Calu3 (cell line): ENCODE measurements around the gene SP6. TPM values are rescaled to one million over a fixed set of nuclear protein-coding genes. Genes with fewer than 3 reads are reported as not detected.

Experiments
- BruUV-seq: library from RNA; stranded (reverse); fragments of 400-500 nt; replicated peaks from 2 replicates; lab custom pipeline; 2021; lab: Mats Ljungman, UMichigan
- CTCF ChIA-PET: fragments of 300-600 bp; sonication (Branson Sonifier 250); formaldehyde crosslinking; loops from one replicate; lab custom pipeline; 2022; ENCODE audit warnings: antibody characterized with exemption; lab: Charles Lee
- DNase-seq: peaks from one replicate; pipeline ENCODE4 v3.0.0; 2022
- H3K27ac Mint-ChIP-seq: one replicate; pipeline ENCODE4 v1.8.0; 2022; ENCODE audit warnings: mixed read lengths; ENCODE audit not compliant: unreplicated experiment
- H3K27me3 Mint-ChIP-seq: one replicate; pipeline ENCODE4 v1.8.0; 2022; ENCODE audit warnings: mixed read lengths; ENCODE audit not compliant: unreplicated experiment
- H3K36me3 Mint-ChIP-seq: one replicate; pipeline ENCODE4 v1.8.0; 2022; ENCODE audit warnings: mild to moderate bottlenecking, moderate library complexity, mixed read lengths; ENCODE audit not compliant: insufficient read depth, unreplicated experiment
- H3K4me1 Mint-ChIP-seq: one replicate; pipeline ENCODE4 v1.8.0; 2022; ENCODE audit warnings: mild to moderate bottlenecking, low read depth, mixed read lengths; ENCODE audit not compliant: unreplicated experiment
- H3K4me3 Mint-ChIP-seq: one replicate; pipeline ENCODE4 v1.8.0; 2022; ENCODE audit warnings: mild to moderate bottlenecking, low read depth, moderate library complexity, mixed read lengths; ENCODE audit not compliant: unreplicated experiment
- H3K9me3 Mint-ChIP-seq: one replicate; pipeline ENCODE4 v1.8.0; 2022; ENCODE audit warnings: low read depth, mixed read lengths; ENCODE audit not compliant: unreplicated experiment
- intact Hi-C: fragments of 100-400 bp; cut with micrococcal nuclease; formaldehyde crosslinking; loops from one replicate; pipeline ENCODE4 v1.10.0; 2022; ENCODE audit not compliant: unreplicated experiment
- total RNA-seq: library from RNA; stranded (reverse); gene quantifications from 2 replicates; pipeline ENCODE4 v1.2.3, GENCODE V29; 2022
- TF ChIP-seq, protein P1 (sequence below): fragments of 200-600 bp; IDR thresholded peaks from one replicate; pipeline ENCODE4 v1.8.0; 2022; ENCODE audit warnings: antibody characterized with exemption; ENCODE audit not compliant: unreplicated experiment

SP6 gene
- total RNA-seq, 1 experiment from 2014 or later, result 1.1 TPM

- Mint-ChIP-seq H3K4me3 (no peak overlapping the region), H3K4me1 (peaks cover 10% of the 10 kb centered on the region), H3K27ac (no peak overlapping the region), H3K27me3 (peaks cover 89% of the 10 kb centered on the region), H3K36me3 (no peaks in the 10 kb centered on the region), H3K9me3 (no peaks in the 10 kb centered on the region)
- CTCF ChIA-PET, result interaction anchor here (1.1 kb wide), 1 partner anchor 12 kb away, joined by 3 read pairs; no protein-coding TSS in a partner anchor
- DNase-seq, result no peak
- TF ChIP-seq, protein P1, sequence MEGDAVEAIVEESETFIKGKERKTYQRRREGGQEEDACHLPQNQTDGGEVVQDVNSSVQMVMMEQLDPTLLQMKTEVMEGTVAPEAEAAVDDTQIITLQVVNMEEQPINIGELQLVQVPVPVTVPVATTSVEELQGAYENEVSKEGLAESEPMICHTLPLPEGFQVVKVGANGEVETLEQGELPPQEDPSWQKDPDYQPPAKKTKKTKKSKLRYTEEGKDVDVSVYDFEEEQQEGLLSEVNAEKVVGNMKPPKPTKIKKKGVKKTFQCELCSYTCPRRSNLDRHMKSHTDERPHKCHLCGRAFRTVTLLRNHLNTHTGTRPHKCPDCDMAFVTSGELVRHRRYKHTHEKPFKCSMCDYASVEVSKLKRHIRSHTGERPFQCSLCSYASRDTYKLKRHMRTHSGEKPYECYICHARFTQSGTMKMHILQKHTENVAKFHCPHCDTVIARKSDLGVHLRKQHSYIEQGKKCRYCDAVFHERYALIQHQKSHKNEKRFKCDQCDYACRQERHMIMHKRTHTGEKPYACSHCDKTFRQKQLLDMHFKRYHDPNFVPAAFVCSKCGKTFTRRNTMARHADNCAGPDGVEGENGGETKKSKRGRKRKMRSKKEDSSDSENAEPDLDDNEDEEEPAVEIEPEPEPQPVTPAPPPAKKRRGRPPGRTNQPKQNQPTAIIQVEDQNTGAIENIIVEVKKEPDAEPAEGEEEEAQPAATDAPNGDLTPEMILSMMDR, result no peak
- intact Hi-C loops, result no loop called here
- BruUV-seq, result no TSS peak
Observed at GRCh38 chr17:47856830-47857229, 5.9 kb upstream of the SP6 start.

DNA sequence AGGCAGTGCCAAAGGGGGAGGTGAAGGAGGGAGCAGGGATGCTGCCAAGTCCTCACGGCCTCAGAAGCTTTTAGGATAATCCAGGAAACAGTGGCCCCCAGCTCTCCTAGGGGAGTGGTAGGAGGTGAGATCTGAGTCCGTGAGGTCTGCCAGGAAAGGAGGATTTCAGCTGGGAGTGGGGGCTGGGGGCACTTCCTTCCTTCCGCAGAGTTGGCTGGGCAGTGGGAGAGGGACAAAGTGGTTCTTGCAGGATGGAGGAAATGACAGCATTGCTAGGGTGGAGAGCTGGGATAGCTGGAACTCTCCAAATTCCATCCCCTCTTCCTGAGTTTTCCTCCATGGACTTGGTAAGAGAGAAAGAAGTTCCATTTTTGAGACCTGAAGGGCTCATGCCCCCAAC is 4.8 kb upstream of the SP6 start:
- CTCF ChIA-PET, result interaction anchor here (1.0 kb wide), 1 partner anchor 15 kb away, joined by 3 read pairs; the partner anchor contains the start of gene SCRN2
- TF ChIP-seq, protein P1, result no peak
- Mint-ChIP-seq H3K27me3 (peaks cover 94% of the 10 kb centered on the region), H3K4me3 (no peak overlapping the region), H3K36me3 (peaks cover 5% of the 10 kb centered on the region), H3K4me1 (peaks cover 15% of the 10 kb centered on the region), H3K9me3 (no peaks in the 10 kb centered on the region), H3K27ac (no peak overlapping the region)
- BruUV-seq, result no TSS peak
- intact Hi-C loops, result no loop called here
- no peak for DNase-seq

DNA sequence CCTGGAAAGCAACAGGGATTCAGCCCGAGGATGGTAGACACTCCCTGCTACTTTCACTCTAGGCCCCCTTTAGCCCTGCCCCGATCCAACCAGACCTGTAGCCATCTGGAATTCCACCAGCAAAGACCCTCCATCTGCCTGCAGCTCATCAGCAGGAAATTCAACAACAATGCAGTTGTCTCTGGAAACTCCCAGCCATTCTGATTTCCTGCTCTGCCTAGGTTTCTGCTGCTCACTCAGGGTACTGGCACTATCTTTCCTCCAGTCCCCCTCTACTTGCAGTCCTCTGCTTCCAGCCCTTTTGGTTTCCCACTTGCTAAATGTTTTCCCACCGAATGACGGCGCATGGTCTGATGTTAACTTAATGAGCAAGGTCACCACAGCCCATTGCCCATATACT is 2.7 kb upstream of the SP6 start:
- intact Hi-C loops, result no loop called here
- peaks cover 8% of the 10 kb centered on the region for H3K36me3 Mint-ChIP-seq
- H3K4me3 Mint-ChIP-seq, result no peak overlapping the region
- BruUV-seq, result no TSS peak
- no peak for DNase-seq
- H3K27me3 Mint-ChIP-seq, result peaks cover 89% of the 10 kb centered on the region
- H3K27ac Mint-ChIP-seq, result no peak overlapping the region
- H3K9me3 Mint-ChIP-seq, result no peaks in the 10 kb centered on the region
- CTCF ChIA-PET, result interaction anchor here (0.9 kb wide), 1 partner anchor 11 kb away, joined by 3 read pairs; no protein-coding TSS in a partner anchor
- TF ChIP-seq, protein P1, result no peak
- H3K4me1 Mint-ChIP-seq, result peaks cover 22% of the 10 kb centered on the region

GRCh38 chr17:47852113-47852949 is 1.4 kb upstream of the SP6 start:
- H3K4me1 Mint-ChIP-seq, result peaks cover 22% of the 10 kb centered on the region
- intact Hi-C loops, result no loop called here
- CTCF ChIA-PET, result interaction anchor here (2.4 to 2.6 kb wide), 2 partner anchors 11 to 43 kb away, joined by 9 to 16 read pairs; partner anchors contain the start of genes SCRN2 and SP2
- H3K4me3 Mint-ChIP-seq, result peak overlapping the region; percentile 75
- no TSS peak for BruUV-seq
- TF ChIP-seq, protein P1, result no peak
- H3K27me3 Mint-ChIP-seq, result peaks cover 77% of the 10 kb centered on the region
- no peak for DNase-seq
- H3K9me3 Mint-ChIP-seq, result no peaks in the 10 kb centered on the region
- no peak overlapping the region for H3K27ac Mint-ChIP-seq
- peaks cover 8% of the 10 kb centered on the region for H3K36me3 Mint-ChIP-seq
